SKM-1 treated with dmso at 0.1 percent for 144 hours (cell line): ENCODE measurements around the gene ZYG11B.
"Not testable (repeated sequence)": the region's sequence is repeated elsewhere in the genome, so short reads cannot be mapped to it uniquely, and the experiment has no call there.

Source experiments
- DNase-seq: peaks from one replicate; lab custom pipeline; 2025; ENCODE audit not compliant: unreplicated experiment; lab: John Stamatoyannopoulos, UW

The ZYG11B gene

GRCh38 chr1:52751589-52752483, 25.6 kb downstream of the ZYG11B start:
- no peak for DNase-seq

GRCh38 chr1:52752484-52752826, 26.2 kb downstream of the ZYG11B start:
- DNase-seq, result no peak

- no peak for DNase-seq
These were observed 26.9 kb downstream of the ZYG11B start for GRCh38 chr1:52753169-52753568.

GRCh38 chr1:52756020-52756419, 29.8 kb downstream of the ZYG11B start:
- DNase-seq, result no peak

DNA sequence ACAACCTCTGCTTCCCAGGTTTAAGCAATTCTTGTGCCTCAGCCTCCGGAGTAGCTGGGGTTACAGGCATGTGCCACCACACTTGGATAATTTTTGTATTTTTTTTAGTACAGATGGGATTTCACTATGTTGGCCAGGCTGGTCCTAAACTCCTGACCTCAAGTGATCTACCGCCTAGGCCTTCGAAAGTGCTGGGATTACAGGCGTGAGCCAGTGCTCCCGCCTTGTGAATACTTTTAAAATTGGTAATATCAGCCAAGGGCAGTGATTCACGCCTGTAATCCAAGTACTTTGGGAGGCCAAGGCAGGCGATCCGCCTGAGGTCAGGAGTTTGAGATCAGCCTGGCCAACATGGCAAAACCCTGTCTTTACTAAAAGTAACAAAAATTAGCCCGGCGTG, 33.7 kb downstream of the ZYG11B start:
- DNase-seq, result no peak

DNA sequence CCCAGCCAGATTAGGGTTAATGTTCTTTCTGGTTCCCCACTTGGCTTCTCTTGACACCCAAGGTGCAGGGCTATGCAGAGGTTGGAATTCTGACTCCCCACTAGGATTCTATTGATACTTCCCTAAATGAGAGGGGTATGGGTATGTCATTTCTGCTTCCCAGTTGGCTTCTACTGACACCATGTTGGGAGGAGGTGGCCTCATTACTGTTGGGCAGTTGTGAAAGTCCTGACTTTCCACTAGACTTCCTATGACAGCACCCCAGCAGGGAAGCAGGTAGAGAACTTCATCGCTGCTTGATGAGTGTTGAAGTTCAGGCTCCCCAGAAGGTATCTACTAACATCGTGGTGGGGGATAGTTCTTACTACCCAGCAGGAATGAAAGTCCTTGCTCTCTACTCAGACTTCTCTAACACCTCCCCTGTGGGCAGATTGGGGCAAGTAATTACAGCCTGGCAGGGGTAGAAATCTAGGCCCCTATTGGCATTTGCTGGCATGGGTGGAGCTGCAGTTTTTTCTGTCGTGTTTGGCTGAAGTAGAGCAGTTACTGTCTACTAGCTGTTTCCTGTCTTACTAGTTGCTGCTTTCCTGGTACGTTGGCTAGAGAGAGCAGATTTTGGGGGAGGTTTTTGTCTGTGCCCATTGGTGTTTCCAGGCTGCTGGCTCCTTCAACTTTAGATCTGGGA, 41.5 kb downstream of the ZYG11B start:
- DNase-seq, result no peak

GRCh38 chr1:52769346-52770033, 43.2 kb downstream of the ZYG11B start:
- DNase-seq, result no peak

DNA sequence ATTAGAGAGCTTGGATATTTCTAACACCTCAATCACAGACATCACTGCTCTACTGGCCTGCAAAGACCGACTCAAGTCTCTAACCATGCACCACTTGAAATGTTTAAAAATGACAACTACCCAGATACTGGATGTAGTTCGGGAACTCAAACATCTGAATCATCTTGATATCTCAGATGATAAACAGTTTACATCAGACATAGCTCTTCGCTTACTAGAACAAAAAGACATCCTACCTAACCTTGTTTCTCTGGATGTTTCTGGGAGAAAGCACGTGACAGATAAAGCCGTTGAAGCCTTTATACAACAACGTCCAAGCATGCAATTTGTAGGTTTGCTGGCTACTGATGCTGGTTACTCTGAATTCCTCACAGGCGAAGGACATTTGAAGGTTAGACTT, 45.1 kb downstream of the ZYG11B start:
- DNase-seq, result no peak

GRCh38 chr1:52786148-52786547, 59.9 kb downstream of the ZYG11B start:
- DNase-seq, result no peak

GRCh38 chr1:52790429-52790828, 64.2 kb downstream of the ZYG11B start:
- DNase-seq, result not testable (repeated sequence)

DNA sequence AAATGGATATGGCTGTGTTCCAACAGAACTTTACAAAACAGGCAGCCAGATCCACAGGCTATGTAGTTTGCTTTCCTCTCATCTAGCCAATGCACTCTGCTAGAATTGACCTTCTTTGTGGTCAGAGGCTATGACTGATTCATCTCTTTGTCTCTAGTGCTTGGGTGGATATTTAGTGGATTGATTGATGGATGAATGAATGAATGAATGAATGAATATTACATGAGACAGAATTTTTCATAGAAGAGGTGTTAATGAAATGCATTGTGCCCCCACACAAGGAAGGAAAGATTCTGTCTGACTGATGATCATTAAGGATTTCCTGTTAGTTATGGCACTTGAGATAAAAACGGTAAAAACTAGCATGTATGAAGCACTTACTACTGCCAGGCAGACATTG, 65.8 kb downstream of the ZYG11B start:
- DNase-seq, result no peak

DNA sequence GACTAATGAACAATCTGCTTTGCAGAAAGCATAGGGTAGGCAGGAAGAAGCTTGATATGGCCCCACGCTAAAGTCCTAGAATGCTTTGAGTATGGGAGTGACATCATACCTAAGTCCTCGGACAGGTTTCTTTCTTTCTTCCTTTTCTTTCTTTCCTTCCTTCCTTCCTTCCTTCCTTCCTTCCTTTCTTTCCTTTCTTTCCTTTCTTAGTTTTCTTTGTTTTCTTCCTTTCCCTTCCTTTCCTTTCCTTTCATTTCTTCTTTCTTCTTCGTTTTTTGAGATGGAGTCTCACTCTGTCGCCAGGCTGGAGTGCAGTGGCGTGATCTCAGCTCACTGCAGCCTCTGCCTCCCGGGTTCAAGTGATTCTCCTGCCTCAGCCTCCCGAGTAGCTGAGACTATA, 67.5 kb downstream of the ZYG11B start:
- DNase-seq, result not testable (repeated sequence)

DNA sequence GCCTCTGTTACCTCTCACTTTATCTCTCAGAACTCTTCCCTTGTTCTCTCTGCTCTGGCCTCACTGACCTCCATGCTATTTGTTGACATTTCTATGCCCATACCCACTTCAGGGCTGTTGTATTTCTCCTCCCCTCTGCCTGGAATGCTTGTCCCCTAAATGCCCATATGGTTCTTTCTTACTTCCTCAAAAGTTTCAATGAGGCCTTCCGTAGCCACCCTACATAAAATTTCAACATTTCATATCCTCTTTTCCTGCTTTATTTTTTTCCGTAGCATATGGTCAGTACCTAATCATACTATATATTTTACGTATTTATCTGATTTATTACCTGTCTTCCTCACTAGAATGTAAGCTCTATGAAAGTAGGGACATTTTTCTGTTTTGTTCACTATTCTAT, 69.2 kb downstream of the ZYG11B start:
- DNase-seq, result peak; percentile 34

- peak; percentile 33 for DNase-seq
These were observed 72.1 kb downstream of the ZYG11B start for GRCh38 chr1:52798331-52798730.

- no peak for DNase-seq
These were observed 74.8 kb downstream of the ZYG11B start for GRCh38 chr1:52801011-52801410.

DNA sequence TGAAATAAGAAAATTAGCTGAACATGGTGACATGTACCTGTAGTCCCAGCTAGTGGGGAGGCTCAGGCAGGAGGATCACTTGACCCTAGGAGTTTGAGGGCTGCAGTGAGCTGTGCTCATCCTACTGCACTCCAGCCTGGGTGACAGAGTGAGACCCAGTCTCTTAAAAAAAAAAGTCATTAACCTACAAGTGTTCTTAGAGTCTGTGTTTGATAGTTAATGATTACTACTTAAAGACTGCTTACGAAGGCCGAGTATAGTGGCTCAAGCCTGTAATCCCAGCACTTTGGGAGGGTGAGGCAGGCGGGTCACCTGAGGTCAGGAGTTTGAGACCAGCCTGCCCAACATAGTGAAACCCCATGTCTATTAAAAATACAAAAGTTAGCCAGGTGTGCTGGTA, 77.8 kb downstream of the ZYG11B start:
- not testable (repeated sequence) for DNase-seq

- DNase-seq, result no peak
These were observed 88.2 kb downstream of the ZYG11B start for GRCh38 chr1:52814465-52814864.

DNA sequence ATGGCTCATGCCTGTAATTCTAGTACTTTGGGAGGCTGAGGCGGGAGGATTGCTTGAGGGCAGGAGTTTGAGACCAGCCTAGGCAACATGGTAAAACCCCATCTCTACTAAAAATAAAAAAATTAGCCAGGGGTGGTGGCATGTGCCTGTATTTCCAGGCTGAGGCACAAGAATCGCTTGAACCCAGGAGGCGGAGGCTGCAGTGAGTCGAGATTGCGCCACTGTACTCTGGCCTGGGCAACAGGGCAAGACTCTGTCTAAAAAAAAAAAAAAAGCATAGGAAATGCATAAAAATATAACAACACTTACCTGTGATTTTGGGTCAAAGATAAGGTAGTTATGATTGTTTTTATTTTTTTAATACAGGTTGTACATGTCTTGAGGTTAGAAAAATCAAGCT, 94.6 kb downstream of the ZYG11B start:
- DNase-seq, result not testable (repeated sequence)

DNA sequence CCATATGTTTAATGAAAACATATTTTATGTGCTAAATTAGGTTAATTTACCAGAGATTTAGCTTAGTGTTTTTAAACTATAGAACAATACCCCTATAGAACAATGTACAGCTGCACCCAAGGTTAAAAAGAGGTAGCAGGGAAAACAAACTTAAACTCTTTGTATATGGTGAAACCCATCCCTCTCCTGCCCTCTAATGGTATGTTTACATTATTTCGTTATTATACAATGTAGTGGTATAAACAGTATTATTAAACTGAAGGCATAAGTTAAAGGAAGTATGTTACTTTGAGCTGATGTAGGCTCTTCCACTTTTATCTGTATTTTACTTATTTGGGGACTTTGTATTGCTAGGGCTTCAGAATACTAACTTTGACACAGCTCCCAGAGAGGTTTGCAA, 99.6 kb downstream of the ZYG11B start:
- no peak for DNase-seq

DNA sequence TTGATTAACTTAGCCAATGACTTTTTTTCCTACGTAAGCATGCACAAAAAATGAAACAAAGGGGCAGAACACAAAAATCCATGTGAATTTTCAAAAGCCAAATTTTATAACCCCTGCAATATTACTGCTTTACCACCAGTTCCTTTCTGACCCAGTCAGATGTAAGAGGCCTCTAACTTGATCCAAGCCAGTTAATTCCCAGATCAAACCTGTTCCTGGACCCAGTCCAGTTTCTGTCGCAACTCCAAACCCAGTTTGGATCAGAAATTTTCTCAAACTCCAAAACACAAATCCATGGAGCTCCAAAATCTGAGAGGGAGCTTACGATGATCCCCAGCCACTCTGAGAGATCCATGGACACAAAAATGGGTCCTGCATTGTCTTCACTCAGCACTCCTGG, 108.5 kb downstream of the ZYG11B start:
- DNase-seq, result no peak

GRCh38 chr1:52836035-52836434, 109.8 kb downstream of the ZYG11B start:
- no peak for DNase-seq

- DNase-seq, result not testable (repeated sequence)
These were observed 112.9 kb downstream of the ZYG11B start for GRCh38 chr1:52839175-52839574.
